HG03025 (cell line): ENCODE results near the gene ZCCHC7.
"Not testable (repeated sequence)": the region's sequence is repeated elsewhere in the genome, so short reads cannot be mapped to it uniquely, and the experiment has no call there.

Experiments used
- ATAC-seq: cut with Tn5 transposase; IDR thresholded peaks from one replicate; pipeline ENCODE4 v1.9.1; 2021; ENCODE audit warnings: mild to moderate bottlenecking, moderate library complexity; ENCODE audit not compliant: unreplicated experiment, low FRiP score

Gene ZCCHC7

DNA sequence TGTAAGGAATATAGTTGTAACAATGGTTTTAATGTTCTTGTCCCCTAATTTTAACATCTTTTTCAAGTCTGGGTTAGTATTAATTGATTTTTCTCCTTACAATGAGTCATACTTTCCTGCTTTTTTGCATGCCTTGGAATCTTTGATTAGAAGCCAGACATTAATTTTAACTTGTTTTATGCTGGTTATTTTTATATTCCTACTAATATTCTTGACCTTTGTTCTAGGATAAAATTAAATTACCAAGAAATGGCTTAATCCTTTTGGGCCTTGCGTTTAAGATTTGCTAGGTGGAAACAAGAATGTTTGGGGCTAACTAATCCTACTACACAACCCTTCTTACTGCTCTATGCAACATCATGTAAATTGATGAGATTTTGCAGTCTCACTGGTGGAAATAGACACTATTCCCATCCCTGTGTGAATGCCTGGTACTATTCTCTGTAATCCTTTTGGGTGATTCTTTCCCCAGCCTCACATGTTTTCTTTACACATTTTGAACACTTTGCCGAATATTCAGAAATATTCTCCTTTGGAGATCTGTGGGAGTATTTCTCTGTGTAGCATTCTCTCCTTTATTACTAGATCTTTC is 47.2 kb downstream of the ZCCHC7 start:
- no peak for ATAC-seq

DNA sequence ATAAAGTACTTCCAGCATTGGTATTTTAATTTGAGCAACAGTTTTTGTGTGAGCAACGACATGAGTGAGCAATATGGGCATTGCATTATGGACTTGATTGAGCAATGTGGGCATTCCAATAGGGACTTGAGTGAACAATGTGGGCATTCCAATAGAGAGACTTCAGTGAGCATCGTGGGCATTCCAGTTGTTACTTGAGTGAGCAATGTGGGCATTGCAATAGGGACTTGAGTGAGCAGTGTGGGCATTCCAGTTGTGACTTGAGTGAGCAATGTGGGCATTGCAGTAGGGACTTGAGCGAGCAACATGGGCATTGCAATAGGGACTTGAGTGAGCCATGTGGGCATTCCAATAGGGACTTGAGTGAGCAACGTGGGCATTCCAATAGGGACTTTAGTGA is 52.2 kb downstream of the ZCCHC7 start:
- no peak for ATAC-seq

DNA sequence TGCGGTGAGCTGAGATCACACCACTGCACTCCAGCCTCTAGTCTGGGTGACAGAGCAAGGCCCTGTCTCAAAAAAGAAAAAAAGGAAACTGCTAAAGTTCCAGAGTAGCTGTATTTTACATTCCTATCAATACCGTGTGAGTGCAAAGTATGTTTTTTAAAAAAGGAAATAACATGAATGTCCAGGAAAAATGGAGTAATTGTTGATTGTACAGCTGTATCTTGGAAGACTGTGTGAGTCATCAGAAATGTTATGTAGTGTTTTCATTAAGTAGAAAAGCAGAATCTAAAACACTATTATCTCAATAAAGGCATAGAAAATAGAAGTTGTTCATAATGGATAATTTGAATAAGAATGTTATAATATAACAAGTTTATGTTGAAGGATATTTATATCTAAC is 53.9 kb downstream of the ZCCHC7 start:
- no peak for ATAC-seq

DNA sequence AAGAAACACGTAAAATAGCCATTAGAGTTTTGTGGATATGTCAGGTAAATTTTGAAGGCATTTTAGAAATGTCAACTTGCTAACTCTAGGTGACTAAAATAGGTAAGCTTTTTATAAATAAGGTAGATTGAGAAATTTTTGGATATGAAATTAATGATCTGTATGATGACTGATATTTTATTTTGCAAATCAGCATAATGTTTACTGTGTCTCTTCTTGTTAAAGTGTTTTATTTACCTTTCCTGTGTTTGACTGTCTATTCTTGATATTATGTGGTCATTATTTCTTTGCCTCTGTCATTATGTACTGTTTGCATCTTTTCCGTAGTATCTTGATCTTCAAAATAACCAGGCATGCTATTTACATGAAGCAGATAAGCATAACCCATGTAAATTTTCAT is 58.4 kb downstream of the ZCCHC7 start:
- no peak for ATAC-seq

DNA sequence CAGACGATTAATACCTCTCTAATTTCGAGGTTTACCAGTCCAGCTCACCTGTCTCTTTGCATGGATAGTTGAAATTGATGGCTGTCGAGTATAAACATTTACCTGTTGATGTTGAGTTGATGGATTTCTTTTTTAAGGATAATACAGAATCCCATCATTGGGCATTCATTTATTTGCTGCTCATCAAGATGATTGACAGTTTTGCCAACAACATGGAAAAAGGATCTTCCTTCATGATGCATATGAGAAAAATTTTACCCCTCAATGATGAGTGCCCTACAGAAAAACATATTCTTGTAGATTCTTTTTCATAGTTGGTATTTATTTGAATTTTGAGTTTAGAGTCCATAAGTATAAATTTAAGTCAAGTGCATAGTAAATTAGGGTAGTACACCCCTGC is 59.2 kb downstream of the ZCCHC7 start:
- no peak for ATAC-seq

DNA sequence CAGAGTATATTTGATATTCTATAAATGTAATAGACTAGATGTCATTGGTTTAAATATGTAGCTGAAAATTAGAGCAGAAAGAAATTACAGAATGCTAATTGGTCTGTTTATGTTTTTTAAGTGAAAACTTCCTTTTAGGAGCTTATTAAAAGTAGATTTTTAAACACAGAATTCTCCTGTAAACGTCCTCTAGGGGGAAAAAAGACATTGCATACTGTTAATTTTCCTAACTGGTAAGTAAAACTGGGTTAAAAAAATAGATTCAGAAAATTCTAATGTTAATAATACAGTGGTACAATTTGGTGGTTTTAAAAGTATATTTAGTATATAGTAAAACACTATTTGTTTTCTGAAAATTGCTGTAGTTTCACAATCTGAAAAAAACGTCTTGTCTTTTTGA is 59.8 kb downstream of the ZCCHC7 start:
- ATAC-seq: no peak

DNA sequence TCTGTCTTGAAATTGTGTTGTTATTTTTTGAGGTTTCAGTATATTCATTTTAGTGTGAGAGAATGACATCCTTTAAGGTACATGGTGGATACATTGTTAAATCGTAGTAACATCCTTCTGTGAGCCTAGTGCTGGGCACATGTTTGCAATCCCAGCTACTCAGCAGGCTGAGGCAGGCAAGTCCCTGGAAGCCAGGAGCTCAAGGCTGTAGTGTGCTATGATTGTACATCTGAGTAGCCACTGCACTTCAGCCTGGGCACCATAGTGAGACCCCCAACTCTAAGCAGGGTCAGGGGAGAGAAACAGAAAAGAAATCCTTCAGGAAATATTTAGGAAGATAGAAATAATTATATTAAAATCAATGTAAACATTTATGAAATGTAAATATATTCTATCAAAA is 62.3 kb downstream of the ZCCHC7 start:
- ATAC-seq: no peak

DNA sequence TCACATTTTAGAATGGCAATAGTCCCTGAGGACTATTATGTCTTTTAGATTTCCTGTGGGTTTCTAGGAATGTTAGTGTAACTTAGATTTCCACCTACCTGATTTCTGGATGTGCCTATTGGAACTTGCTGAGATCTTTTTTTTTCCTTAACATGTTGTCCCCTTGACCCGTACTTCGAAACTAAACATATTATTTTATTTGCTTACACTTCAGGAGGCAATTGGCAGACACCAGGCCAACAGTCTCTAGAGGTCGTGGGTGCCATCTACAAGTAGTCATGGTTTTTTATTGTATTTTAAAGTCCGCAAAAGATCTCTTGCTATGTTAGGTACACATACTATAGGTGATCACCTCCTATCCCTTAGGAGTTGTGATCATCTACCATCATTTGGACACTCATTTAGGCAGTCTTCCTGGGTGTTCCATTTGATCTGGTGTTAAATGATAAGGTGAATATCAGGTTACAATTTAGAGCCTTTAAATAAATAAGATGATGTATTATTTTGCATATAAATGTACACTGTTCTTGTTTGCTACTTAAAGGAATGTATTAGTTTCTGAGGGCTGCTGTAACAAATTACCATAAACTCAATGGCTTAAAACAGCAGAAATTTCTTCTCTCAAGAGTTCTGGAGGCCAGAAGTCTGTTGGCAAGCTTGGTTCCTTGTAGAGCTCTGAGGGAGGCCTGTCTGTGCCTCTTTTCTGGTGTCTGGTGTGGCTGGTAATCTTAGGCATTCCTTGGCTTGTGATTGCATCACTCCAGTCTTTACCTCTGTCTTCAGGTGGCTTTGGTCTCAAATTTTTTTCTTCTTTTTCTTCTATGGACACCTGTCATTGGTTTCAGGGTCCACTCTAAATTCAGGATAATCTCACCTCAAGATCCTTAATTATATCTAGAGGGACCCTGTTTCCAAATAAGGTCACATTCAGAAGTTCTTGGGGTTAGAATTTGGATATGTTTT is 64.8 kb downstream of the ZCCHC7 start:
- no peak for ATAC-seq

DNA sequence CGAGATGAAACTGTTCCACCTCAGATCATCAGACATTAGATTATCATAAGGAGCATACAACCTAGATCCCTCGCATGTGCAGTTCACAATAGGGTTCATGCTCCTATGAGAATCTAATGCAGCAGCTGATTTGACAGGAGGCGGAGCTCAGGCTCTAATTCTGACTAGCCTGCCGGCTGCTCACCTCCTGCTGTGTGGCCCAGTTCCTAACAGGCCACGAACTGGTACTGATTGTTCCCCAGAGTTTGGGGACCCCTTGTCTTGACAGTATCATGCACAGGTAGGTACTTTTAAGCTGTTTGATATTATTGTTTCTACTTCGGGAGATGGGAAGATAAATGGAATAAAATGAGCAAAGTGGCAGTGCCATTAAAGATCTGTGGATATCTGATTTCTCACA is 66.9 kb downstream of the ZCCHC7 start:
- ATAC-seq: peak; percentile 58

DNA sequence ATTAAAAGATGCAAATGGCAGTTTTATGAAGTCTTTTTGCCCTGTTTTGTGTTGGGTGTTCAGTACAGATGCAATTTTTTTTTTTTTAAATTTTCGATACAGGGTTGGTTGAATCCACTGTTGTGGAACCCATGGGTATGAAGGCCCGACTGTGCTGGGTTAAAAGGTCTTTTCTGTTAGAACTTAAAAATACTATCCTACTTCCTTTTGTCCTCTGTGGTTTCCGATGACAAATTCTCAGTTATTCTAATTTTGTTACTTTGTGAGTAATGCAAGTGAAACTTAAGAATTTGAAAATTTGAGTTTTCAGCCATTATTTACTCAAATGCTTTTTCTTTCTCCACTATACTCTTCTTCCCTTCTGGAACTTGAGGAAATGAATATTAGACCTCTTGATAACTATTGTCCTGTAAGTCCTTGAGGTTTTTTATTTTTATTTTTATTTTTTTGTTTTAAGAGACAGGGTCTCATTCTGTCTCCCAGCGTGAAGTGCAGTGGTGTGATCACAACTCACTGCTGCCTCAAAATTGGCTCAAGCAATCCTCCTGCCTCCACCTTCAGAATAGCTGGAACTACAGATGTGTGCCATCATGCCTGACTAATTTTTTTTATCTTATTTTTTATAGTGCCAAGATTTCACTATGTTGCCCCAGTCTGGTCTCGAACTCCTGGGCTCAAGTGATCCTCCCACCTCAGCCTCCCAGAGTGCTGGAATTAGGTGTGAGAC is 67.5 kb downstream of the ZCCHC7 start:
- peak; percentile 74 for ATAC-seq

DNA sequence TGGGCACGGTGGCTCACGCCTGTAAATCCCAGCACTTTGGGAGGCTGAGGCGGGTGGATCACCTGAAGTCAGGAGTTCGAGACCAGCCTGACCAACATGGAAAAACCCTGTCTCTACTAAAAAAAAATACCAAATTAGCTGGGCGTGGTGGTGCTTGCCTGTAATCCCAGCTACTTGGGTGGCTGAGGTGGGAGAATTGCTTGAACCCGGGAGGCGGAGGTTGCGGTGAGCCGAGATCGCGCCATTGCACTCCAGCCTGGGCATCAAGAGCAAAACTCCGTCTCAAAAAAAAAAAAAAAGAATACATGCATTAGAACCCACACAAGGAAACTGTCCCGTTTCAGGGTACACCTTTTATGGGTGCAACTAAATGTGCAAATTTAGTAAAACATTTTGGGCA is 70.4 kb downstream of the ZCCHC7 start:
- ATAC-seq: not testable (repeated sequence)

DNA sequence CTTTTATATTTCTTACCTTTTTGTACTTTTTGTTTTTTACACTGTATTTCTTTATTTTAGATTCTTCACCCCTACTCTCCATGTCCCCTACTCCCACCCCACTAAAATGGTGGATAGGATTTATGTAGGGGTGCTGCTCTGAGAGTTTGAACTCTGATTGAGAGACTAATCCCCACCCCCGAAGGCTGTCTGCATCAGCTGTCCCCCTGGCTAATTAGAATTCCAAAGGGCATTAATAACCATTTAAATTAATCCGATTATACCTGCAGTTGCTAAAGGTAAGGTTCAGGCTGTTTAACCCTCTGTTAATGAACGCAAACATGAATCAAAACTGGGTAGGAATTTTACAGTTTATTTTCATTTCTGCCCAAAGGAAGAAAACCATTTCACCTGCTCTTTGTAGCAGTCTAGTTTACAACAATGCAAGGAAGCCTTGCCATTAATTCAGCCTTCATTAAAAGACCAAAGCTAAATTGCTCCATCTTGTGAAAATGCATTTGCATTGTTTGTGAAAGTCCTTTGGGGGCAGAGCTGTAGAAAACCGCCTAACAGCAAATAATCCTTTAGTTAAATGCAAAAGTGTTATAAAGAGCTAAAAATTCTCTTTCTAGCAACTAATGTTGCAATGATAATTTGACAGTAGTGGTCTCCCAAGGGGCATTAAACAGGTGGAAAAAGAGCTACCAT is 71.2 kb downstream of the ZCCHC7 start:
- no peak for ATAC-seq

DNA sequence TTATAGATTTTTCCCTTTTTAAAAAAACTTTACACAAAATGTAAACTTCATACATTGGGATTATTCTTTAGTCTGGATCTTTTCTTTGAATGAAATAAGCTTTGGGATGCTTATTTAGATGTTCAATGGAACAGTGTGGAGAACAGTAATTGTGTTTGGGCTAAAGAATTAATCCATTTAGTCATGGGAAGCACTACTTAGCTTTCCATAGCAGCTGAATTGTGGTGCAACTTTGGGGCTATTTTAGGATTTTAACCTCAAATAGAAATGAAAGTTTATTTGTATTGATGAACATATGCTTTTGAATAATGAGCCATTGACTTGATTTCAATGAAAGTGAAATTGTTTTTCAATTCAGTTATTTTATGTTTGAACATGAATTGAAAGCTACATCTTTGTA is 72.4 kb downstream of the ZCCHC7 start:
- no peak for ATAC-seq

DNA sequence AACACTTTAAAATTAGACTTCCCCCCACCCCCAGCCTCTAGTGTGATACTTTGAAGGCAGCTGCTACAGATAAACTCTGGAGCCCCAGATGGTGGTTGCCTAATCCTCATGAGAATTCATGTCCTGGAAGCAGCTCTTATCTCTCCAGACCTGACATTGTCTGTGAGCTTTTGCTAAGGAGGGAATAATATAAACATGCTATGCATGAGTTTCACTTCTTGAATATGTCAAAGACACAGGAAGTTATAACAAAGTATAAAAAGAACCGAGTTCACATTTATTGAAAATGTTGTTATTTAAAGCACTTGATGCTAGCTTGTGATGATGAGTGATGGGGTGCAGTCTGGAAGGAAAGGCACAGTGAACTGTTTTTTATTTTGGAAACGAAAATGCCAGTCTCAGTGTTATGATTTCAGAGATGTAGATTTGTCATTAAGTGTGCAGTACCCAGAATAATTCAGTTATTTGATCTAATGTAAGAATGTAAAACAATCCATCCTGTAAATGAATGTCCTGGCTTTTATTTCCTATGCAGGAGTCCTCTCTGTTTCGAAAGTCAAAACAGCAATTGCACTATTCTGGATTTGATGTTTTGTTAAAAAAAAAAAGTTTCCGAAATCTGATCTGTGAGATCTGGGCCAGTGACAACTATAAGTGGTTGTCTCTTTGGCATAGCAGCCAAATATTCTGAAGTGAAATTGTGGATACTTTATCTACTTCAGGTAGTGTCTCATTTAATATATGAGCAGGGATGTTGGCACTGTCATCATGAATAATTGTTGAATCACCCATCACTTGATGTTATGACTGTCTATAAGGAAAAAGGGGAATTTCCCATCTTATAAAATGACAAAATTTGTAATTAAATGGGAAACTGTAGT is 77.0 kb downstream of the ZCCHC7 start:
- ATAC-seq: no peak

DNA sequence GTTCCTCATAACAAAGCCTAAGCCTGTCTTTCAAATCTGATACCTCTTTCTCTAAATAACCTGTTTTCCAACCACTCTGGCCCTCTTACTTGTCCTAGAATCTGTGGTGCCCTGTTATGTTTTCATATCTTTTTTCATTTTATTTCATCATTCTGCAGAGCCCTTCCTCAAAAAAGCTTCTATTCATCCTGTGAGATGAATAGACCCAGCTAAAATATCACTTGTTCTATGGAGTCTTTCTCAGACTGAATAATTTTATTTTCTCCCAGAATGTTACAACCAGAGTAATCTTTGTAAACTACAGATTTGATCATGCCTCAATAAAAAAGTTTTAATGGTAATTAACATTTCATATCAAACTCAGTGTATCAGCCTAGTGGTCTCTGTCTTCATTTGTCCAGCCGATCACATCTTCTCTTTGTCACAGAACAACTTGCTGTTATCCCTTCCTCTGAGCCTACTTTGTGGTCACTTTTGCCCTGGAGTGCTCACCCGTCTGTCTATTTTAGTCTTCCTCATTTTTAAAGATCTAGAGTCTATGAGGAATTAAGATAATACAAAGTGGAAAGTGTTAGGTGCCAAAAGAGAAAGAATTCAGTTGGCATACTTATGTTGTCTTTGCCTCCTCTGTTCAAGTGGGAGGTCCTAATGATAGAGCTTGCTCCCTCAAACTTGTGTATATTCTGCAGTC is 77.8 kb downstream of the ZCCHC7 start:
- no peak for ATAC-seq

DNA sequence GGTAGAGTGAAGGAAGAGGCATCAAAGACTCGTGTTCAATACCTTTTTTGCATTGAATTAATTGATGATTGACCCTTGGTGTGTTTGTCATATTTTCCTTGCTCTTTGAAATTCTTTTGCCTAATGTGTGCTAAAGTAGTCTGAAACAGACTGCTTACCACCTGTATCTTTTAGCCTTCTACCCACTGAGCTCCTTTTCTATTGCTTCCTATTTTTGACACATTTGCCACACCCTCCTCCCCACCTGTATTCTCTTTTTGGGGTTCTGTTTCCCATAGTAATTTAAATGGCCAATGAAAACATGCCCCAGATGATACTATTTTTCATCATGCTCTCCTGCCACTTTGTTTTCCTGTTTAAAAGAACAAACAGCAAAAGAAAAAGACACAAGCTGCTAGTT is 78.5 kb downstream of the ZCCHC7 start:
- no peak for ATAC-seq

DNA sequence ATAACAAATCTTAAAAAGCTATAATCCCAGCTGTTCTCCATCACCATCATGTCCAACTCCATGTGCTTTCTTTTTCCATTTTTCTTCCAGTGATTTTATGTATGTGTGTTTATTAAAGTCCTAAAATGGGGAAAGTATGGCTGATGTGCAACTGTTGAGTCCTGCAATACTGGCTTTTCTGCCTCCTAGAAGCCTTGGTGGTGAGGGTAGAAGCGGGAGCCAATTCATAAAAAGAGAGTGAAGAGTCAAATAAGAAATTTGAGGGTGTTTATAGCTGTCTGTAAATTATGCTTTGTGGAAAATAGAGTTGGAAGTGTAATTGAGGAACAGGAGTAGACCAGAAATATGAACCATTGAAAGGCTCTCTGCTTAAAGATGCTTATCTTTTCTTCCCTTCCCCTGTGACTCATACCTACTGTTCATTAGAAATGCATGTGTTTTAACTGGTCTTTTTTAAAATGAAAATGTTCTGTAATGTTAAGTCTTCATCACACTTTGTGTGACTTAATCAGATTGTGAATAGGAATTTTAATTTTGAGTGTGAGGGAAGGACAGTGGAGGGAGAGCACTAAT is 80.1 kb downstream of the ZCCHC7 start:
- ATAC-seq: no peak

DNA sequence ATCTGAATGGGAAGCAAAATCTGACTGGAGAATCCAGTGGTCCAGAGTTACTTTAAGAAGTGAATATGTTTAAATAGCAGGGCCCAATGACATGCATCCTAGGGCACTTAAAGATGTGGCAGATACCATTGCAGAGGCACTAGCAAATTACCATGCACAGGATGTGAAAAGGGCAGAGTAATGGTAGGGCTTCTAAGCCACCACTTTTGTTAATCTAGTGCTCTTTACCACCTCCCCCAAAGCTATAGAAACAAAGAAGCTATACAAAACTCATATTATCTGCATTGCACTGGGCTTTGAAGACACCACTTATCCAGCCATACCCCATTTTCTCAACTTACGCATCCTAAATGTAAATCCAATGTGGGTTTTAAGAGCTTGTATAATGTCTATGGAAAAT is 81.2 kb downstream of the ZCCHC7 start:
- ATAC-seq: no peak

DNA sequence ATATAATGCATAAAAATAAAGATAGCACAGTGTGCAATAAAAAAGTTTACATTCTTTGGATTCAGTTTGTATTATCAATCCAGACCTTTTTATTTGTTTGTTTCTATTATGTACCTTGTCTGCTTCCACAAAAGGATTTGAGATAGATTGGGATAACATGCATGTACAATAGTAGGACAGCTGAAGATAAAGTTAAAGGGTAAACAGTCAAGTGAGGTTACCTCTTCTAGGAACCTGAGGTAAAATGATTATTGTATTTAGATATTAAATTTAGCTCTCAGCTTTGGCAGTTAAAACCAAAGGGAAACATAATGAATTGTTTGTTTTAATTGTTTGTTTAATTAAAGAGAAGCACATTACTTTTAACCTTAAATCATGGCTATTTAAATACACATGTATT is 81.7 kb downstream of the ZCCHC7 start:
- ATAC-seq: no peak
